GM19351 (cell line): ENCODE results near the gene VTI1B.
"Not testable (repeated sequence)": the region's sequence is repeated elsewhere in the genome, so short reads cannot be mapped to it uniquely, and the experiment has no call there.

Source experiments
- ATAC-seq: cut with Tn5 transposase; IDR thresholded peaks from one replicate; pipeline ENCODE4 v1.9.1; 2021; ENCODE audit warnings: mild to moderate bottlenecking, moderate library complexity; ENCODE audit not compliant: unreplicated experiment

The VTI1B gene

DNA sequence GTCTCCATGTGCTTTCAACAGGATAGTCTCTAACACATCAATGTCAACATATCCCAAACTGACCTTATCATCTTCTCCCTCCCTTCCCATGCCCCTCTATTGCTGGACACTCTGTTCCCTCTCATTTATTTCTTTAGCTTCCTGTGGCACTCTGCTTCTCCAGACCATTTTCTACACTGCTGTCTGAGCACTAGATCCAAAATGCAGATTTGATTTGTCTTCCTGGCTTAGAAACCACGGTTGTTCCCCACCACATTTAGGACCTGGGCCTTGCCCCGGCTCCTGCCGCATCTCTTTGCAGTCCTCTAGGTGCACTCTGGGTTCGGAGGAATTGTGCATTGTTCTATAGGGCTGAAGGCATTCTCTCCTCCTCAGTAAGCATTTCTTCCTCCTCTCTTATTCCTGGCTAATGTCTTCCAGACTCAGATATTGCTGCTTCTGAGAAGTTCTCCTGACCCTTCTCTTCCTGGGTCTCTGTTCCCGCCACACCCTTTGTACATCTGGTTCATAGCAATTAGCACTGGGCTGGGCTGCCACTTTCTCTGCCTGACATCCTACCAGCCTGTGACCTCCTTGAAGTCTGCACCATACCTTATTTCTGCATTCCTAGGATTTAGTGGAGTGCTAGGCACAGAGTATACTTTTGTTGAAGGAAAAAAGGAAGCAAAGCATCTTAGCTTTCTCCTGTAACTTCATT is 40.8 kb downstream of the VTI1B start:
- no peak for ATAC-seq

DNA sequence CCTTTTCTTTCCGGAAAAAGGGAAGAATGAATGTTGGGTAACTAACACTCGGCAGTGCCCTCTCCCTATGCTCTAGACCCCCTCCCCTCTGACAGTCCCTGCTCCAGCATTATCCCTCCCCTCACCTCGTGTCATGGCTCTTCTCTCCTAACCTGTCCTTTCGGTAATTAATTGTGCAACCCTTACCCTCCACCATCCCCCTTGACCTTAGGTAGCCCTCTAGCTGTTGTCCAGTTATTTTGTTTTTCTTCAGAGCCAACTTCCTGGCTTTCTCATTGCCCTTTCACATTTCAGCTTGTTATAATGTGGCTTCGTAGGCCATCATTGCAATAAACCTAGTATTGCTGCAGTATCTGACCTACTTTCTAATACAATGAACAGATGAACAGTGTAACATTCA is 43.5 kb downstream of the VTI1B start:
- no peak for ATAC-seq

DNA sequence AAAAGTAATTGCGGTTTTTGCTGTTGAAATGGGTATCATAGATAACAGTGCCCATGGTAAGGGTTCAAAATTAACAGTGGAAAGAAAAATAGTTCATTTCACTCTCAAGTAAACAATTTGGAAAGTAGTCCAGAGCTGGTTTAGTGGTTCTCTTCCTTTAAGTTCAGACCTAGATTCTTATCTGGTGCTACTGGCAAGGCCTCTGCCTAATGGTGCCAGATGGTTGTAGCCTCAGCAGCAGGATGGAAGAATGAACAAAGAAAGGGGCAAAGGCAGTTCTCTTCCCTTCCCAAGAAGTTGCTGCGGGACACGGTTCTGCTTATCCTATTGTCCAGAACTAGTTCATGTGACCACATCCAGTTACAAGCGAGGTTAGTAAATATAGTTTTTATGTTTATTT is 44.2 kb downstream of the VTI1B start:
- no peak for ATAC-seq

DNA sequence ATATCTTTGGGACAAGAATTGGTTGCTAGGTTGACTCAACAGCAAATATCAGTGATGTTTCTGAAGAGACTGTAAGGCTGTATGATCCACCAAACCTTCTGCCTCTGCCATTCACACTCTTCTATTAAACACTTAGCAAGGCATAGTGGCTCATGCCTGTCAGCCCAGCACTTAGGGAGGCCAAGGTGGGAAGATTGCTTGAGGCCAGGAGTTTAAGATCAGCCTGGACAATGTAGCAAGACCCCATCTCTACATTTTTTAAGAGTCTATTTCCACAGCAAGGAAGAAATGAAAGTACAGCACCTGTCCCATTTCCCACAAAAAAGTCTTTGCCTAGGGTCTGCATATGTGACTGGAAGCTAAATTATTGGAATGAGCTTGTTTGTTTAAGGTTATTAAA is 46.9 kb downstream of the VTI1B start:
- ATAC-seq = no peak

DNA sequence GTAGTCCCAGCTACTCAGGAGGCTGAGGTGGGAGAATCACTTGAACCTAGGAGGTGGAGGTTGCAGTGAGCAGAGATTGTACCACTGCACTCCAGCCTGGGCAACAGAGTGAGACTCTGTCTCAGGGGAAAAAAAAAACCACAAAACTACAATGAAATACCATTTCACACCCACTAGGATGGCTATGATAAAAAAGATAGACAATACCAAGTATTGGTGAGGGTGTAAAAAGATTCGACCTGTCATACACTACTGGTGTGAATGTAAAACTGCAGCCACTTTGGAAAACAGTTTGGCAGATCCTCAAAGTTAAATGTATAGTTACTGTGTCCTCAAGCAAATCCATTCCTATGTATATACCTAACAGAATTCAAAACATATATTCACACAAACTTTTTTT is 48.3 kb downstream of the VTI1B start:
- not testable (repeated sequence) for ATAC-seq

DNA sequence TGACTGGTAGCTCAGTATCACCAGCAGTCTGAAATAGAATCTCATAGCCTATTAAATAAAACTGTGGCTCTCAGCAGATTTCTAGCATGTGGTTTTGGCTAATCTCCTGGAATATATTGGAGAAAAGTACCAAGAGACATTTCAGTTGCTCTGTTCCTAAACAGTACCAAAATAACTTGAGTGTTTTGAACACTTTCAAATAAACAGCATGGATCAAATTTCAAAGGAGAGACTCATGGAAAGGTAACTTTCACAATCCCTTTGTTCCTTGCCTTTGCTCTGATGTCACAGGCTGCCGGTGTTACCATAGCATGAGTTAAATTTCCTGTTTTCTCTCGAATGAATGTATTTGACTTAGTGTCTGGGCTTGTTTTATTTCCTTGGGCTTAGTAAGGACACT is 51.3 kb downstream of the VTI1B start:
- ATAC-seq = no peak

DNA sequence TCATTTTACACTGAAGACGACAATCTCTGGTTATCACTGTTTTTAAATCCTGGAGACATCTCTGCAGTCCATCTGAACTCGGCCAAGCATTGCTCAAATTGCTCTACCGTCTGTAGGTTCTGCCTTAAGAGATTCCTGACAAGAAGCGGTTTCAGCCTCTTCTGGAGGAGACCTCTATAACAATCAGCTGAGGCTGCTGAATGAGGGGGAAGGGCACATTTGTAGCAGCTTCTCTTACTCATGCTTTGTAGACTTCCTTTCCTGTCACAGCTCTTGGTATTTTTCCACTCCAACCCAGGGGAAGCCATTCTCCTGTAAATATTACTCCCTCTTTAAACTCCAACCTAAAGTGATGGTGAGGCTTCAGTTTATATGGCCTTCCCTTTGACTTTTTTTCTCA is 51.8 kb downstream of the VTI1B start:
- ATAC-seq = no peak

DNA sequence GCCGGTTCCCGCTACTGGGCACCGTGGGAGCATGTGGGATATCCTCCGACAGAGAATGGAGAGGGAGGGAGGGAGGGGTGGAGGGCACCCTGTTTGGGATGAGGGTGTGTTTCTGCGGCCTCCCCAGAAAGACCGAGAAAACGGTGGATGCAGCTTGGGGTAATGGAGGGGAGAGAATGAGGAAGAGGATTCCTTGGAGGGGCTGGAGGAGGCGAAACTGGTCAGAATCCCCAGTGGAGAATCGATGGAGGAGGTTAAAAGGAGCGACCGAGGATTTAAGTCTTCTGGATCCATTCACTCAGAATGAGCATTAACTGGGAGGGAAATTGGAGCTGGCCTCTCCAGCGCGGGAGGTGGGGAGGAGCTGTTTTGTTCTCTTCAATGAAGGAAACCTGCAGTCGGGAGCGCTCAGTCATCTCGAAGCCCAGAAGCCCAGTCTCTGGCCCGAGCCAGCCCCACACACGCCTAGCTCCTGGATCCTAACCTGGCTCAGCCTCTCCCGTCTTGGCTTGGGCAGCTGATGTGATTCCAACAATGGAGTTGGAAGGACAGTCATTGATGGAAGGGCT is 54.1 kb downstream of the VTI1B start:
- ATAC-seq = no peak

DNA sequence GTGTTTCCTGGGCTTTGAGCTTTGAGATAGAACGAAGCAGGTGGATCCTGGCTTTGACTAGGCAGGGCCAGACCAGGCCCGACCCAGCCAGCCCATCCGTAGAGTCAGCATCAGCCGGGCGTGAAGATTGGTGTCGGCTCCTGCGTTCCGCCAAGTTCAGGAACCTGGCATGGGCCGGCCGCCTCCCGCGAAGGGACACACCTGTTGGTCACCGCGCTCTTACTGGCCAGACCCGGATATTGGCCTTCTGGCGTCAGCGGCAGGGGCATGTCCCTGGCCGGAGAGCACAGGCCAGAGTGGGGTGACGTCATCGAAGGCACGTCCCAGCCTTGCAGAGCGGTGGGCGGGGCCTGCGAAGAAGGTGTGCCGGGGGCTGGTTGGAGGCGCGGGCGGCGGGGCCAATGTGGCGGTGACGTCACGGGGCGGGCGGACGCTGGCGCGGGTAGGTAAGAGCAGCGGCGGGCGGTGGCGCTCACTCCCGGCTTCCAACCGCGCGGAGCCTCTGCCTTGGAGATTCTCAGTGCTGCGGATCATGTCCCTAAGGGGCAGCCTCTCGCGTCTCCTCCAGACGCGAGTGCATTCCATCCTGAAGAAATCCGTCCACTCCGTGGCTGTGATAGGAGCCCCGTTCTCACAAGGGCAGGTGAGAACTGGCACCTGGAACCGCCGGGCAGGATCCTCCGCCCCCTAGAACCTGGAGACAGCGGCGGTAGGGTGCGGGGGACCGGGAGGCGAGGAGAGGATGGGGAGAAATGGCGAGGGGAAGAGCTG is 54.8 kb downstream of the VTI1B start, which contains the start of gene ARG2:
ARG2 (plus strand) TSS at position 475 of the 771 bp plus-strand sequence; CDS start at position 533, 58 bp downstream.
- ATAC-seq = peak; percentile 96

DNA sequence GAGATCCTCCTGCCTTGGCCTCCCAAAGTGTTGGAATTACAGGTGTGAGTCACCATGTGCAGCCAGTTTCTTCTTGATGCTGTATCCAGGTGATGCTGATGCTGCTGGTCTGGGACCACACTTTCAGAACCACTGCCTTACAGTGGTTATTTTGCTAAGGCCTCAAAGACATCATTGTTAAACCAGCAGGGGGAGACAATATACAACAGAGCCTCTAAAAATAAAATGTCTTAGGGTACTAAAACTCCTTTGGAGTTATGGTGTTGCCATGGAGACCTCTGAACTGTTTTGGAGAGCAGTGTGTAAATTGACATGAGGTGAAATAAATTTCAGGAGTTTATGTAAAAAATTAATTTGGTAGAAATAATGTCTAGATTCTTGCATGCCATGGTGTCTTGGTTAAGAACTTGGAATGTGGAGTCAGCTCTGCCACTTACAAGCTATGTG is 55.8 kb downstream of the VTI1B start:
- ATAC-seq = no peak

DNA sequence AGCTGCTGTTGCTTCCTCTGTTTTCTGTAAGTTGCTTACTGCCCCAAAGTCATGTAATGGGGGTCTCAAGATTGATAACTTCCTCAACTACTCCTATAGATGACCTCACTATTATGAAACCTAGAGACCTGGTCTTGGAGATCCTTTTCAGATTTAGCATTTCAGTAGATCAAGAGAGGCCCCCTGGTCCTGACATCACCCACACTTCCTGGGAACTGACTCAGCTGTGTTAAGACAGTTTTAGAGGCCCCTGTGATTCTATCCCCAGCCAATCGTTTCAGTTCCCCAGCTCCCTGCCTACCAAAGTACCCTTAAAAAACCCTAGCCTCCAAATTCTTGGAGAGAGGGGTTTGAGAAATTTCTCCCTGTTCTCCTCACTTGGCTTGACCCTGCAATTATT is 63.9 kb downstream of the VTI1B start:
- ATAC-seq = no peak

DNA sequence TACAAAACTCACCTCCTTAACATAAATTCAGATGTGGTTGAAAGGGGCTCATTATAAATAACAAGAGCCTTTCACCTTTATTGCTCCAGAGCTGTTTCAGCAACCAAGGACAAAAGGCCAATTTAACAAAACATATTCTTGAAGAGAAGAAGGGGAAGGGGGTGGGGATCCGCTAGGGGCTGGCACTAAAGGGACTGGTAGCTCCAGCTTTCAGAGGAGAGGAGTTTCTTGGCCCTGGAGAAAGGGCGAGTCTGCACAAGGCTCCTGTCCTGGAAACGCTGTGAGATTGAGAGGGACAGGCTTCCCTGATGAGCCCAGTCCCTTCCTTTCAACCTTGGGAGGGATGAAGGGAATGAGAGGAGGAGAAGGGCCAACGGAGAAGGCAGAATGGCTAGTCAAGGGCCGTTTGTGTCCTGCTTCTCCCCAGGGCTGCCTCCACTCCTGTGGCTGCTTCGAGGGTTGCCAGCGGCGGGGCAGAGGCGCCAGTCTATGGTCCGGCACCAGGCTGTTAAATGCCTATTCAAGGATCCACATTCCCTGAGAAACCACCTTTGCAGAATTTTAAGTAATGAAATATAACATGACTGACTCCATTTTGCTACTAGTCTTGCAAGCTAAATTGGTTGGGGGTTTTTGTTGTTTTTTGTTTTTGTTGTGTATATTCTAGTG is 64.7 kb downstream of the VTI1B start:
- no peak for ATAC-seq

DNA sequence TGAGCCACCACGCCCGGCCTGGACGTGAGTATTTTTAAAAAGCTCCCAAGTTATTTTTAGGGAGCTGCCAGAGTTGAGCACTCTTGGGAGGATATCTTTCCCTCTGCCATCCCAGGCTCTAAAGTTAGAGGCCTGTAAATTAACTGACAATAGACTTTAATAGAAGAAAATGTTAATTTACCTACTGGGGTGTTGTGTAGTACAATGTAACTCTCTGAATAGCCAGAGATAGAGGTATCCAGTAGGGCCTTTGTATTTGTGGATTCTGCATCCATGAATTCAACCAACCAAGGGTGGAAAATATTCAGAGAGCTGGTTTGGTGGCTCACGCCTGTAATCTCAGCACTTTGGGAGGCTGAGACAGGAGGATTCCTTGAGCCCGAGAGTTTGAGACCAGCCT is 66.8 kb downstream of the VTI1B start:
- ATAC-seq = no peak

DNA sequence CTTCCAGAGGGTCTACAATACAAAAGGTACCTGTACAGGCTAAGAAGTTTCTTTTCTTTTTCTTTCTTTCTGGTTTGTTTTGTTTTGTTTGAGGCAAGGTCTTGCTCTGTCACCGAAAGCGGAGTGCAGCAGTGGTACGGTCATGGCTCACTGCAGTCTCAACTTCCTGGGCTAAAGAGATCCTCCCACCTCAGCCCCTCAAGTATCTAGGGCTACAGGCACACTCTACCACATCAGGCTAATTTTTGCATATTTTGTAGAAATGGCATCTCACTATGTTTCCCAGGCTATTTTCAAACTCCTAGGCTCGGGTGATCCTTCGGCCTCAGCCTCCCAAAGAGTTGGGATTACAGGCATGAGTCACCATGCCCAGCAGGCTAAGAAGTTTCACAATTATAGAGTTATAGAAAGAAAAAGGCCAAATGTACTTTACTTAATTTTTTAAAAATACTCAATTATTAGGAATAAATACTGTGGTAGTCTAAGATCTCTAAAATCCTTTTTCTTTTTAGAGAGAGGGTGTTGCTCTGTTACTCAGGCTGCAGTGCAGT is 71.4 kb downstream of the VTI1B start:
- peak; percentile 70 for ATAC-seq

DNA sequence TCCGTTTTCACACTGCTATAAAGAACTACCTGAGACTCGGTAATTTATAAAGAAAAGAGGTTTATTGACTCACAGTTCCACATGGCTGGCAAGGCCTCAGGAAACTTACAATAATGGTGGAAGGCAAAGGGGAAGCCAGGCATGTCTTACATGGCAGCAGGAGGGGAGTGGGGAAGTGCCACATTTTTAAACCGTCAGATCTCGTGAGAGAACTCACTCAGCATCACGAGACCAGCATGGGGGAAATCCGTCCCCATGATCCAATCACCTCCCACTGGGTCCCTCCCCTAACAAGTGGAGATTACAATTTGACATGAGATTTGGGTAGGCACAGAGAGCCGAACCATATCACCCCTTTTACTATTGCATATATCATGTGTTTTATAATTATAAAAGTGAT is 72.4 kb downstream of the VTI1B start:
- no peak for ATAC-seq

DNA sequence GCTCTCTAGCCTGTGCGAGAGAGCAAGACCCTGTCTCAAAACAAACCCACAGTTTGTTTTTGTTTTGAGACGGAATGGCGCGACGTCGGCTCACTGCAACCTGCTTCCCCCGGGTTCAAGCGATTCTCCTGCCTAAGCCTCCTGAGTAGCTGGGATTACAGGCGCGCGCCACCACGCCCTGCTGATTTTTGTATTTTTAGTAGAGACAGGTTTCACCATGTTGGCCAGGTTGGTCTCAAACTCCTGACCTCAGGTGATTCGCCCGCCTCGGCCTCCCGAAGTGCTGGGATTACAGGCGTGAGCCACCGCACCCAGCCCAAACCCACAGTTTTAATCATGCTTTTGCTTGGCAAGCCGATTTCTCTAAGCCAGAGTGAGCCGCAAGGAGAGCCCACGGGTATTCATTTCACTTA is 73.9 kb downstream of the VTI1B start:
- ATAC-seq = not testable (repeated sequence)

DNA sequence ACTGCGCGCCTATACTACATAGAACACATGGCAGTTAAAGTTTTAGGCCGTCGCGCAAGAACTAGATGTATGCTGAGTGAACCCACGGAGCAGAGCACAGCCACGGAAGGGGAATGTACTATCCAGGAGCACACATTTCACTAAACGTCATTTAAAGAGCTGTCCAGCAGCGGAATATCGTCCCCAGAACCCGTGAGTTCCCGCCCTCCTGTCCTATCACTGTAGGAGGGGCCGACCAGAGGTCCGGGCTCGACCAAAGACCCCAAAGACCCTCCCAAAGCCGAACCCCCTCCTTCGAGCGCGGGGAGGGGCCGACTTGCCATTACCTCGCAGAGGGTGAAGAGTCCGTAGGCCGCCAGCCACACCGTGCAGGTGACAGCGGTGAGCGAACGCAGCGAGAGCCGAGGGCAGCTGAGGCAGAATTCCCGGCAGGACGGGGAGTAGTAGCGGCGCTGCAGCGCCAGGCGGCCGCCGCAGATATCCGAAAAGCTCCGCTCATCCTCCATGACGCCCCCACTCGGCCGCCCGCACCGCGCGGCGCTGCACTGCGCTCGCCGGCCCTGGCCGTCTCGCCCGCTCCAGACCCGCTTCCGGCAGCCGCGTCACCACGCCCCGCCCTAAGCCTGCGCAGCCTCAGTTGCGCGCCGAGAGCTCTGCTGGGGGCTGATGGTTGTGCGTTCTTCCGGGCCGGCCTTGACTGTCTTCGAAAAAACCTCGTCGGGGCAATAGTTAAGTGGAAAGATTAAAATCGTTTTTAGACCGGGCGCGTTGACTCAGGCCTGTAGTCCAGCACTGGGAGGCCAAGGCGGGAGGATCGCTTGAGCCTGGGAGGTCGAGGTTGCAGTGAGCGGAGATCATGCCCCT is 74.5 kb downstream of the VTI1B start, which contains the start of gene PIGH:
PIGH (minus strand) TSS at position 571 of the 864 bp plus-strand sequence; CDS start at position 506, 65 bp downstream.
- ATAC-seq = peak; percentile 90
